Neural progenitor cell (in vitro differentiated cells): ENCODE measurements around the gene RAB5IF.

Experiments used
- CTCF ChIP-seq: fragments of 200-600 bp; sonication (generic); IDR thresholded peaks from 2 replicates; pipeline ENCODE4 v1.5.1; 2017; ENCODE audit warnings: antibody characterized with exemption, mild to moderate bottlenecking
- EZH2 ChIP-seq: fragments of 200-600 bp; sonication (generic); IDR thresholded peaks from 2 replicates; pipeline ENCODE4 v1.6.1; 2017; ENCODE audit warnings: antibody characterized with exemption, mild to moderate bottlenecking, moderate library complexity
- EZH2phosphoT487 ChIP-seq: fragments of 200-600 bp; sonication (generic); IDR thresholded peaks from 2 replicates; pipeline ENCODE4 v1.6.1; 2017; ENCODE audit warnings: antibody characterized with exemption

- TF ChIP-seq CTCF = no peak
- TF ChIP-seq EZH2 = no peak
- no peak for TF ChIP-seq EZH2phosphoT487
Observed at GRCh38 chr20:36587388-36588070, 18.1 kb upstream of the RAB5IF start.
